Endothelial cell of umbilical vein (primary cell): ENCODE measurements around the gene DOCK1. TPM values are rescaled to one million over a fixed set of nuclear protein-coding genes. Genes with fewer than 3 reads are reported as not detected.

Experiments
- BruUV-seq: library from RNA; stranded (reverse); fragments of 400-500 nt; replicated peaks from 2 replicates; lab custom pipeline; 2021; lab: Mats Ljungman, UMichigan
- CTCF ChIA-PET: fragments of 300-600, 350-600 bp; sonication (Branson Sonifier 250); formaldehyde crosslinking; loops from one replicate; lab custom pipeline; 2021; ENCODE audit warnings: antibody characterized with exemption, inconsistent platforms; lab: Charles Lee
- POLR2A ChIA-PET: fragments of 300-600, 350-600 bp; sonication (Branson Sonifier 250); formaldehyde crosslinking; loops from one replicate; lab custom pipeline; 2021; ENCODE audit warnings: antibody characterized with exemption, inconsistent platforms; lab: Charles Lee
- DNase-seq: peaks from one replicate; pipeline ENCODE4 v3.0.0-alpha.2; 2011; ENCODE audit warnings: low read depth, low spot score
- FAIRE-seq: peaks from 2 replicates; lab custom pipeline; 2011; peaks lifted over from hg19 to GRCh38; lab: Jason Lieb, UNC
- H2AFZ ChIP-seq: 2 replicates; pipeline ENCODE4 v1.6.0; 2012; ENCODE audit warnings: low read depth, low read length, control low read depth, inconsistent platforms
- H3K27ac ChIP-seq: 2 replicates; pipeline ENCODE4 v1.5.1; 2011; ENCODE audit warnings: low read depth, mild to moderate bottlenecking, control low read depth, low read length, moderate library complexity; ENCODE audit not compliant: insufficient read depth
- H3K27me3 ChIP-seq, 2 experiments: 2 replicates each; pipeline versions ENCODE4 v1.6.0 to v1.6.1; 2011; ENCODE audit warnings: low read length in 2 of 2, mixed read lengths in 1 of 2; ENCODE audit not compliant: control insufficient read depth in 2 of 2, insufficient read depth in 2 of 2
- H3K36me3 ChIP-seq, 2 experiments: 2 replicates in 1 of 2; 3 replicates in 1 of 2; pipeline ENCODE4 v1.5.1; 2011; ENCODE audit warnings: low read length in 2 of 2, mild to moderate bottlenecking in 1 of 2, moderate library complexity in 1 of 2; ENCODE audit not compliant: control insufficient read depth in 2 of 2, insufficient read depth in 2 of 2; ENCODE audit errors: extremely low read depth in 1 of 2
- H3K4me1 ChIP-seq: 3 replicates; pipeline ENCODE4 v1.5.1; 2011; ENCODE audit warnings: mild to moderate bottlenecking, low read length; ENCODE audit not compliant: control insufficient read depth, insufficient read depth; ENCODE audit errors: extremely low read depth
- H3K4me2 ChIP-seq: 2 replicates; pipeline ENCODE4 v1.6.1; 2011; ENCODE audit warnings: low read length, control low read depth, mixed read lengths; ENCODE audit not compliant: insufficient read depth
- H3K4me3 ChIP-seq, 3 experiments: fragments of 200-600 bp in 1 of 3; sonication (generic), shearing (Covaris generic) in 1 of 3; replicated peaks in 1 of 3; 2 replicates each; pipeline ENCODE4 v1.5.1; 2011 to 2016; ENCODE audit warnings: control low read depth in 3 of 3, low read length in 3 of 3, mild to moderate bottlenecking in 2 of 3, inconsistent platforms in 1 of 3, low read depth in 1 of 3, moderate library complexity in 1 of 3; ENCODE audit not compliant: insufficient read depth in 1 of 3
- H3K79me2 ChIP-seq: 2 replicates; pipeline ENCODE4 v1.6.0; 2012; ENCODE audit warnings: low read length, inconsistent platforms; ENCODE audit not compliant: control insufficient read depth, insufficient read depth
- H3K9ac ChIP-seq: replicated peaks from 2 replicates; pipeline ENCODE3; 2011; ENCODE audit warnings: low read length, control low read depth; ENCODE audit not compliant: insufficient read depth; ENCODE audit errors: extremely low read depth
- H3K9me1 ChIP-seq: replicated peaks from 3 replicates; pipeline ENCODE4 v1.6.0; 2011; ENCODE audit warnings: mild to moderate bottlenecking, low read length; ENCODE audit not compliant: control insufficient read depth, insufficient read depth; ENCODE audit errors: extremely low read depth
- H3K9me3 ChIP-seq: replicated peaks from 2 replicates; pipeline ENCODE4 v1.5.1; 2012; ENCODE audit warnings: low read length, inconsistent platforms; ENCODE audit not compliant: control insufficient read depth, insufficient read depth
- H4K20me1 ChIP-seq: replicated peaks from 2 replicates; pipeline ENCODE3; 2011; ENCODE audit warnings: mild to moderate bottlenecking, low read length; ENCODE audit not compliant: control insufficient read depth, insufficient read depth; ENCODE audit errors: extremely low read depth
- EZH2 ChIP-seq: IDR thresholded peaks from 2 replicates; pipeline ENCODE4 v1.6.1; 2012; ENCODE audit warnings: borderline replicate concordance, low read depth, mild to moderate bottlenecking, moderate library complexity, low read length, inconsistent platforms; ENCODE audit not compliant: severe bottlenecking
- FOS ChIP-seq: IDR thresholded peaks from 2 replicates; pipeline ENCODE4 v1.6.1; 2011; ENCODE audit warnings: mild to moderate bottlenecking, low read length, moderate library complexity, borderline replicate concordance; ENCODE audit not compliant: insufficient read depth
- GATA2 ChIP-seq: IDR thresholded peaks from 2 replicates; pipeline ENCODE4 v1.7.0; 2011; ENCODE audit warnings: low read depth, mild to moderate bottlenecking, moderate library complexity, mixed read lengths, low read length; ENCODE audit not compliant: insufficient read length, insufficient read depth
- JUN ChIP-seq: IDR thresholded peaks from 2 replicates; pipeline ENCODE4 v1.6.1; 2011; ENCODE audit warnings: borderline replicate concordance, low read depth; ENCODE audit not compliant: insufficient read length, insufficient read depth
- MAX ChIP-seq: IDR thresholded peaks from 2 replicates; pipeline ENCODE4 v1.6.1; 2011; ENCODE audit not compliant: insufficient read depth, insufficient read length
- MYC ChIP-seq: IDR thresholded peaks from one replicate; pipeline ENCODE4 v1.6.1; 2011; ENCODE audit warnings: mild to moderate bottlenecking, low read depth, low read length
- POLR2A ChIP-seq: IDR thresholded peaks from 2 replicates; pipeline ENCODE4 v1.6.1; 2012; ENCODE audit warnings: low read depth, mild to moderate bottlenecking, control low read depth, low read length
- POLR2AphosphoS5 ChIP-seq: IDR thresholded peaks from 2 replicates; pipeline ENCODE4 v1.6.1; 2012; ENCODE audit warnings: low read depth, mild to moderate bottlenecking, control low read depth, low read length, moderate library complexity; ENCODE audit not compliant: insufficient read depth
- dilution Hi-C: fragments of 300-500 bp; cut with MboI; formaldehyde crosslinking; loops from one replicate; pipeline ENCODE4 v1.15.0; 2019; ENCODE audit warnings: low sequenced_read_pairs; ENCODE audit not compliant: extremely low pct_ligation_motif_present
- intact Hi-C: fragments of 100-400 bp; cut with micrococcal nuclease; formaldehyde crosslinking; loops from one replicate; pipeline ENCODE4 v1.10.0; 2022
- polyA plus RNA-seq, 4 experiments: library from polyadenylated mRNA; depleted of rRNA in 3 of 4; stranded (reverse) in 3 of 4; unstranded in 1 of 4; fragments of >200 nt; gene quantifications; 2 replicates each; pipeline versions ENCODE4 v1.2.1 to v1.2.3, GENCODE V29; 2011 to 2012; ENCODE audit warnings: missing spikeins in 1 of 4
- total RNA-seq: library from RNA; stranded (reverse); gene quantifications from 2 replicates; pipeline ENCODE4 v1.2.3, GENCODE V29; 2021
- TF ChIP-seq, protein P1 (sequence below), 2 donors: IDR thresholded peaks; 1 replicate in 1 of 2; 2 replicates in 1 of 2; pipeline ENCODE4 v1.5.1; 2011; ENCODE audit warnings: low read length in 2 of 2, mild to moderate bottlenecking in 2 of 2, moderate library complexity in 2 of 2, control low read depth in 1 of 2, inconsistent platforms in 1 of 2, low read depth in 1 of 2; ENCODE audit not compliant: insufficient read depth in 1 of 2; ENCODE audit errors: extremely low read depth in 1 of 2

Gene DOCK1
- total and polyA plus RNA-seq, 2 donors (not counting 3 experiments of a cell fraction or from before 2014, with no cell fraction given), result 22.5 to 83.1 TPM

DNA sequence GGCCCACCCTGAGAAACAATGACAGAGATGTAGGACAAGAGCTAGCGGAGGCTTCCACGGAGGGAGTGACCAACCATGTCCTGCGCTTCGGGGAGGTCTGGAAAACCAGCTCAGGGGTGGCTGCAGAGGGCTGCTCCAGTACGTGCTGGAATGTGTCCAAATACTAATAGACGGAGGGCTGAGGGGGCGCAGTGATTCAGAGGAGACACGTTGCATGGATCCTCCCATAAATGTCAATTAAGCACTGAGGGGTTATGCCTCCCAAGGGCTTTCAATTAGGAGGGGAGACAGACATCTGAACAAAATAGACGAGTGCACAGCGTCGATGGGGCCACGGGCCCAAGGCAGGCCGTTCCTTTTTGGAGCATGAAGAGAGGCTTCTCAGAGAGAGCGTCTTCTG is 592.9 kb downstream of the DOCK1 start:
- BruUV-seq, result no TSS peak
- dilution Hi-C loops, result no loop called here
- no peak for FAIRE-seq
- no peaks in the 10 kb centered on the region for H3K9me3 ChIP-seq
- intact Hi-C loops, result no loop called here
- H3K27me3 ChIP-seq, result no peaks in the 10 kb centered on the region
- no peaks in the 10 kb centered on the region for H3K9me1 ChIP-seq
- H3K4me2 ChIP-seq, result no peak overlapping the region
- no peaks in the 10 kb centered on the region for H3K79me2 ChIP-seq
- H2AFZ ChIP-seq, result no peak overlapping the region
- no peak overlapping the region for H3K27ac ChIP-seq
- DNase-seq, result no peak
- H4K20me1 ChIP-seq, result no peaks in the 10 kb centered on the region
- H3K36me3 ChIP-seq, result no peaks in the 10 kb centered on the region
- ChIA-PET POLR2A (no interaction called here), CTCF (no interaction called here)
- no peak overlapping the region for H3K4me3 ChIP-seq
- H3K4me1 ChIP-seq, result no peaks in the 10 kb centered on the region
- TF ChIP-seq POLR2A (no peak), MAX (no peak), FOS (no peak), JUN (no peak), POLR2AphosphoS5 (no peak), MYC (no peak), EZH2 (no peak), GATA2 (no peak)
- TF ChIP-seq, protein P1, sequence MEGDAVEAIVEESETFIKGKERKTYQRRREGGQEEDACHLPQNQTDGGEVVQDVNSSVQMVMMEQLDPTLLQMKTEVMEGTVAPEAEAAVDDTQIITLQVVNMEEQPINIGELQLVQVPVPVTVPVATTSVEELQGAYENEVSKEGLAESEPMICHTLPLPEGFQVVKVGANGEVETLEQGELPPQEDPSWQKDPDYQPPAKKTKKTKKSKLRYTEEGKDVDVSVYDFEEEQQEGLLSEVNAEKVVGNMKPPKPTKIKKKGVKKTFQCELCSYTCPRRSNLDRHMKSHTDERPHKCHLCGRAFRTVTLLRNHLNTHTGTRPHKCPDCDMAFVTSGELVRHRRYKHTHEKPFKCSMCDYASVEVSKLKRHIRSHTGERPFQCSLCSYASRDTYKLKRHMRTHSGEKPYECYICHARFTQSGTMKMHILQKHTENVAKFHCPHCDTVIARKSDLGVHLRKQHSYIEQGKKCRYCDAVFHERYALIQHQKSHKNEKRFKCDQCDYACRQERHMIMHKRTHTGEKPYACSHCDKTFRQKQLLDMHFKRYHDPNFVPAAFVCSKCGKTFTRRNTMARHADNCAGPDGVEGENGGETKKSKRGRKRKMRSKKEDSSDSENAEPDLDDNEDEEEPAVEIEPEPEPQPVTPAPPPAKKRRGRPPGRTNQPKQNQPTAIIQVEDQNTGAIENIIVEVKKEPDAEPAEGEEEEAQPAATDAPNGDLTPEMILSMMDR (IDR thresholded peaks at IDR 0.05; ENCODE audit: extremely low read depth in 1 of 2, insufficient read depth in 1 of 2, low read depth in 1 of 2, low read length in 2 of 2), result no peak
- H3K9ac ChIP-seq, result no peak overlapping the region
